Hepatocyte (in vitro differentiated cells): ENCODE data around the gene PNMA6E. TPM values are rescaled to one million over a fixed set of nuclear protein-coding genes. Genes with fewer than 3 reads are reported as not detected.
"Not testable (repeated sequence)": the region's sequence is repeated elsewhere in the genome, so short reads cannot be mapped to it uniquely, and the experiment has no call there.

Experiments
- DNase-seq: peaks from one replicate; pipeline ENCODE4 v3.0.0-alpha.2; 2016; ENCODE audit warnings: low spot score
- H2AFZ ChIP-seq: fragments of 200-600 bp; sonication (generic); 2 replicates; pipeline ENCODE4 v1.6.0; 2016; ENCODE audit warnings: antibody characterized with exemption, mild to moderate bottlenecking
- H3K27ac ChIP-seq: fragments of 200-600 bp; sonication (generic); 2 replicates; pipeline ENCODE4 v1.5.1; 2016; ENCODE audit warnings: mild to moderate bottlenecking
- H3K27me3 ChIP-seq: fragments of 200-600 bp; sonication (generic); 2 replicates; pipeline ENCODE4 v1.6.1; 2016
- H3K36me3 ChIP-seq: fragments of 200-600 bp; sonication (generic); replicated peaks from 2 replicates; pipeline ENCODE4 v1.5.1; 2016; ENCODE audit warnings: low read depth; ENCODE audit not compliant: insufficient read depth
- H3K4me1 ChIP-seq: fragments of 200-600 bp; sonication (generic); 2 replicates; pipeline ENCODE4 v1.5.1; 2016; ENCODE audit warnings: mild to moderate bottlenecking, moderate library complexity; ENCODE audit not compliant: insufficient read depth
- H3K4me2 ChIP-seq: fragments of 200-600 bp; sonication (generic); 2 replicates; pipeline ENCODE4 v1.6.0; 2016
- H3K4me3 ChIP-seq: fragments of 200-600 bp; sonication (generic); 2 replicates; pipeline ENCODE4 v1.5.1; 2016; ENCODE audit warnings: mild to moderate bottlenecking
- H3K79me2 ChIP-seq: fragments of 200-600 bp; sonication (generic); 2 replicates; pipeline ENCODE4 v1.6.0; 2017; ENCODE audit warnings: mild to moderate bottlenecking
- H3K9me2 ChIP-seq: fragments of 200-600 bp; sonication (generic); replicated peaks from 2 replicates; pipeline ENCODE4 v1.6.0; 2017; ENCODE audit warnings: mild to moderate bottlenecking; ENCODE audit not compliant: insufficient read depth
- H3K9me3 ChIP-seq: fragments of 200-600 bp; sonication (generic); 2 replicates; pipeline ENCODE4 v1.5.1; 2016; ENCODE audit warnings: low read depth, mild to moderate bottlenecking
- H4K20me1 ChIP-seq: fragments of 200-600 bp; sonication (generic); 2 replicates; pipeline ENCODE4 v1.6.0; 2016; ENCODE audit warnings: mild to moderate bottlenecking; ENCODE audit not compliant: insufficient read depth, poor library complexity, severe bottlenecking
- CTCF ChIP-seq: fragments of 200-600 bp; sonication (generic); IDR thresholded peaks from 2 replicates; pipeline ENCODE4 v1.5.1; 2016; ENCODE audit warnings: antibody characterized with exemption, mild to moderate bottlenecking; ENCODE audit not compliant: poor library complexity
- EZH2 ChIP-seq: fragments of 200-600 bp; sonication (generic); IDR thresholded peaks from 2 replicates; pipeline ENCODE4 v1.6.1; 2016; ENCODE audit warnings: antibody characterized with exemption, mild to moderate bottlenecking, borderline replicate concordance
- EZH2phosphoT487 ChIP-seq: fragments of 200-600 bp; sonication (generic); IDR thresholded peaks from one replicate; pipeline ENCODE4 v1.6.1; 2018; ENCODE audit warnings: antibody characterized with exemption, mild to moderate bottlenecking, low read depth, moderate library complexity; ENCODE audit not compliant: unreplicated experiment, severe bottlenecking
- WGBS: methylation state at CpG from one replicate; pipeline ENCODE4 v1.1.6; 2016; ENCODE audit warnings: low lambda C conversion rate; ENCODE audit errors: missing lambda C conversion rate; 5-methylcytosine and 5-hydroxymethylcytosine counted together
- polyA plus RNA-seq: library from polyadenylated mRNA; unstranded; fragments of >200 nt; fragmentation: Nextera tagmentation; extraction: Ambion mirVana; gene quantifications from 2 replicates; pipeline ENCODE4 v1.2.1, GENCODE V29; 2016
- total RNA-seq: library from RNA; depleted of rRNA; stranded (reverse); fragments of >200 nt; gene quantifications from 2 replicates; pipeline ENCODE4 v1.2.3, GENCODE V29; 2014

Gene PNMA6E
- total and polyA plus RNA-seq, 2 experiments from 2014 or later = not detected

- Histone ChIP-seq H3K27me3 (no peaks in the 10 kb centered on the region), H3K9me3 (no peaks in the 10 kb centered on the region), H3K4me2 (no peak overlapping the region), H4K20me1 (no peaks in the 10 kb centered on the region), H3K79me2 (no peaks in the 10 kb centered on the region), H3K27ac (no peak overlapping the region), H3K4me1 (no peaks in the 10 kb centered on the region), H2AFZ (no peak overlapping the region), H3K36me3 (no peaks in the 10 kb centered on the region), H3K4me3 (no peak overlapping the region), H3K9me2 (no peaks in the 10 kb centered on the region)
- TF ChIP-seq EZH2 = no peak
- no peak for TF ChIP-seq EZH2phosphoT487
- TF ChIP-seq CTCF = no peak
- no peak for DNase-seq
- WGBS = 83% methylated on average over 10 of the region's 10 CpGs
These were observed 13.0 kb downstream of the PNMA6E start for GRCh38 chrX:153387987-153388721.

- Histone ChIP-seq H4K20me1 (no peaks in the 10 kb centered on the region), H3K4me1 (no peaks in the 10 kb centered on the region), H3K36me3 (no peaks in the 10 kb centered on the region), H3K9me3 (no peaks in the 10 kb centered on the region), H3K79me2 (no peaks in the 10 kb centered on the region), H3K9me2 (no peaks in the 10 kb centered on the region), H2AFZ (no peak overlapping the region), H3K27ac (no peak overlapping the region), H3K4me2 (no peak overlapping the region), H3K27me3 (no peaks in the 10 kb centered on the region), H3K4me3 (no peak overlapping the region)
- no peak for DNase-seq
- WGBS = 68% methylated on average over 5 of the region's 5 CpGs
- no peak for TF ChIP-seq EZH2
- no peak for TF ChIP-seq EZH2phosphoT487
- TF ChIP-seq CTCF = no peak
These were observed 13.8 kb downstream of the PNMA6E start for GRCh38 chrX:153387345-153387744.

- no peak for DNase-seq
- H3K4me2 ChIP-seq = no peak overlapping the region
- H4K20me1 ChIP-seq = no peaks in the 10 kb centered on the region
- no peak overlapping the region for H3K27ac ChIP-seq
- no peaks in the 10 kb centered on the region for H3K27me3 ChIP-seq
- no peaks in the 10 kb centered on the region for H3K9me3 ChIP-seq
- 78% methylated on average over 5 of the region's 5 CpGs for WGBS
- no peaks in the 10 kb centered on the region for H3K4me1 ChIP-seq
- H3K4me3 ChIP-seq = no peak overlapping the region
- no peaks in the 10 kb centered on the region for H3K36me3 ChIP-seq
- H3K79me2 ChIP-seq = no peaks in the 10 kb centered on the region
- H2AFZ ChIP-seq = no peak overlapping the region
- H3K9me2 ChIP-seq = no peaks in the 10 kb centered on the region
- TF ChIP-seq CTCF = no peak
- TF ChIP-seq EZH2phosphoT487 = no peak
These were observed 15.1 kb downstream of the PNMA6E start for GRCh38 chrX:153386097-153386496.

GRCh38 chrX:153384973-153385372 is 16.2 kb downstream of the PNMA6E start:
- not testable (repeated sequence) for DNase-seq

More at GRCh38 chrX:153384973-153385372, 16.2 kb downstream of the PNMA6E start:
- H3K36me3 ChIP-seq, H3K9me3 ChIP-seq, H3K4me3 ChIP-seq, H3K4me1 ChIP-seq, H3K79me2 ChIP-seq, H2AFZ ChIP-seq, H4K20me1 ChIP-seq, H3K9me2 ChIP-seq, H3K27me3 ChIP-seq, H3K4me2 ChIP-seq, H3K27ac ChIP-seq: not testable (repeated sequence)
- WGBS = 71% methylated on average over 2 of the region's 2 CpGs
